GM23248 (cell line): ENCODE results near the gene TMEM131. TPM values are rescaled to one million over a fixed set of nuclear protein-coding genes. Genes with fewer than 3 reads are reported as not detected.
"Not testable (repeated sequence)": the region's sequence is repeated elsewhere in the genome, so short reads cannot be mapped to it uniquely, and the experiment has no call there.

Source experiments
- DNase-seq: peaks from one replicate; pipeline ENCODE4 v3.0.0-alpha.2; 2015
- H2AFZ ChIP-seq: fragments of 200-600 bp; sonication (generic); 2 replicates; pipeline ENCODE4 v1.6.1; 2016; ENCODE audit warnings: antibody characterized with exemption
- H3F3A ChIP-seq: fragments of 200-600 bp; sonication (generic); 2 replicates; pipeline ENCODE4 v1.6.1; 2016; ENCODE audit warnings: mild to moderate bottlenecking, antibody characterized with exemption, mixed run types; ENCODE audit not compliant: insufficient read depth
- H3K27ac ChIP-seq: fragments of 200-600 bp; sonication (generic); 2 replicates; pipeline ENCODE4 v1.5.1; 2016; ENCODE audit warnings: mild to moderate bottlenecking
- H3K27me3 ChIP-seq: fragments of 200-600 bp; sonication (generic); replicated peaks from 2 replicates; pipeline ENCODE4 v1.6.1; 2016; ENCODE audit warnings: mild to moderate bottlenecking; ENCODE audit not compliant: insufficient read depth
- H3K36me3 ChIP-seq: fragments of 200-600 bp; sonication (generic); 2 replicates; pipeline ENCODE4 v1.6.1; 2016; ENCODE audit warnings: low read depth, mild to moderate bottlenecking
- H3K4me1 ChIP-seq: fragments of 200-600 bp; sonication (generic); 2 replicates; pipeline ENCODE4 v1.6.1; 2016; ENCODE audit warnings: mild to moderate bottlenecking; ENCODE audit not compliant: insufficient read depth
- H3K4me2 ChIP-seq: fragments of 200-600 bp; sonication (generic); one replicate; pipeline ENCODE4 v1.6.1; 2016; ENCODE audit warnings: mild to moderate bottlenecking; ENCODE audit not compliant: unreplicated experiment
- H3K4me3 ChIP-seq: fragments of 200-600 bp; sonication (generic); 2 replicates; pipeline ENCODE4 v1.5.1; 2016; ENCODE audit warnings: mild to moderate bottlenecking
- H3K79me2 ChIP-seq: fragments of 200-600 bp; sonication (generic); 2 replicates; pipeline ENCODE4 v1.6.1; 2016; ENCODE audit warnings: mild to moderate bottlenecking; ENCODE audit not compliant: insufficient read depth
- H3K9ac ChIP-seq: fragments of 200-600 bp; sonication (generic); 2 replicates; pipeline ENCODE4 v1.6.1; 2016; ENCODE audit warnings: mild to moderate bottlenecking
- H3K9me2 ChIP-seq: fragments of 200-600 bp; sonication (generic); 2 replicates; pipeline ENCODE4 v1.6.1; 2016; ENCODE audit warnings: mixed run types, mild to moderate bottlenecking, moderate library complexity; ENCODE audit not compliant: insufficient read depth
- H3K9me3 ChIP-seq: fragments of 200-600 bp; sonication (generic); one replicate; pipeline ENCODE4 v1.6.1; 2017; ENCODE audit warnings: low read depth
- H4K20me1 ChIP-seq: fragments of 200-600 bp; sonication (generic); 2 replicates; pipeline ENCODE4 v1.6.0; 2016; ENCODE audit not compliant: insufficient read depth
- EZH2 ChIP-seq: fragments of 200-600 bp; sonication (generic); IDR thresholded peaks from 2 replicates; pipeline ENCODE4 v1.6.1; 2018; ENCODE audit warnings: antibody characterized with exemption, mild to moderate bottlenecking; ENCODE audit not compliant: insufficient read depth, poor library complexity, severe bottlenecking
- EZH2phosphoT487 ChIP-seq: fragments of 200-600 bp; sonication (generic); IDR thresholded peaks from 2 replicates; pipeline ENCODE4 v1.6.1; 2018; ENCODE audit warnings: antibody characterized with exemption, moderate library complexity, mild to moderate bottlenecking, low read depth; ENCODE audit not compliant: insufficient read depth
- WGBS, 2 experiments: methylation state at CpG; one replicate each; pipeline ENCODE4 v1.1.6; 2015 to 2017; ENCODE audit warnings: low lambda C conversion rate in 2 of 2, low coverage in 1 of 2; ENCODE audit errors: missing lambda C conversion rate in 2 of 2; 5-methylcytosine and 5-hydroxymethylcytosine counted together
- in situ Hi-C: fragments of 300-500 bp; cut with MboI; formaldehyde crosslinking; loops from 2 replicates; pipeline ENCODE4 v1.15.0; 2020
- polyA plus RNA-seq: library from polyadenylated mRNA; unstranded; fragments of >200 nt; fragmentation: Nextera tagmentation; extraction: Ambion mirVana; gene quantifications from 2 replicates; pipeline ENCODE4 v1.2.1, GENCODE V29; 2016
- total RNA-seq: library from RNA; depleted of rRNA; stranded (reverse); fragments of >200 nt; shearing (Covaris generic); gene quantifications from 2 replicates; pipeline ENCODE4 v1.2.3, GENCODE V29; 2014

Gene TMEM131
- total and polyA plus RNA-seq, 2 experiments from 2014 or later: 15.7 to 16.4 TPM

DNA sequence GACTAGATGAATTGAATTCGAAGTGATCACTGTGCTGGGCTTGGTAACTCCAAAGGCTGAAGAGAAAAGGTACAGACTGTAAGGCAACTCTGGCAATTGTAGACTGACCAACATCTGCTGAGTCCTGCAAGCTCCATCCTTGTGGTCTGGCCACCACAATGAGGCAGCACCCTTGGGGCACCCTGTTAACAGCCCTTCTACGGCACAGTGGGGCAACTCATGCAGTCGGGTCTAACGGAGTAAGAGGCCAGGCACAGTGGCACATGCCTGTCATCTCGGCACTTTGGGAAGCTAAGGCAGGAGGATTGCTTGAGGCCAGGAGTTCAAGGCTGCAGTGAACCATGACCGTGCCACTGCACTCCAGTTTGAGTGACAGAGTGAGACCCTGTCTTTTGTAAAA is 155.6 kb downstream of the TMEM131 start:
- in situ Hi-C loops: no loop called here
- H2AFZ ChIP-seq: no peak overlapping the region
- H3F3A ChIP-seq: no peaks in the 10 kb centered on the region
- H3K79me2 ChIP-seq: peaks cover 21% of the 10 kb centered on the region
- H3K9me3 ChIP-seq: no peaks in the 10 kb centered on the region
- WGBS, 2 experiments: 95 to 100% methylated on average over 6 of the region's 6 CpGs
- no peaks in the 10 kb centered on the region for H3K27me3 ChIP-seq
- H3K27ac ChIP-seq: no peak overlapping the region
- DNase-seq: no peak
- no peak overlapping the region for H3K4me3 ChIP-seq
- H3K4me2 ChIP-seq: no peak overlapping the region
- no peak for TF ChIP-seq EZH2phosphoT487
- TF ChIP-seq EZH2: no peak
- H3K4me1 ChIP-seq: no peaks in the 10 kb centered on the region
- no peak overlapping the region for H3K9ac ChIP-seq
- H4K20me1 ChIP-seq: 0 out of 2 replicates have a peak, but pooled peaks cover 4% of the 10 kb centered on the region
- no peaks in the 10 kb centered on the region for H3K9me2 ChIP-seq
- 0 out of 2 replicates have a peak, but pooled peaks cover 10% of the 10 kb centered on the region for H3K36me3 ChIP-seq

GRCh38 chr2:97834610-97835009 is 161.1 kb downstream of the TMEM131 start:
- H3K4me1 ChIP-seq: no peaks in the 10 kb centered on the region
- DNase-seq: no peak
- no peak overlapping the region for H2AFZ ChIP-seq
- TF ChIP-seq EZH2 (no peak), EZH2phosphoT487 (no peak)
- H3K36me3 ChIP-seq: peaks cover 19% of the 10 kb centered on the region
- no peaks in the 10 kb centered on the region for H4K20me1 ChIP-seq
- 41 to 67% methylated on average over 1 of the region's 1 CpG for WGBS, 2 experiments
- H3K9ac ChIP-seq: no peak overlapping the region
- in situ Hi-C loops: no loop called here
- no peak overlapping the region for H3K4me2 ChIP-seq
- no peaks in the 10 kb centered on the region for H3K79me2 ChIP-seq
- no peaks in the 10 kb centered on the region for H3K27me3 ChIP-seq
- no peaks in the 10 kb centered on the region for H3K9me2 ChIP-seq
- no peaks in the 10 kb centered on the region for H3F3A ChIP-seq
- no peak overlapping the region for H3K27ac ChIP-seq
- H3K9me3 ChIP-seq: no peaks in the 10 kb centered on the region
- no peak overlapping the region for H3K4me3 ChIP-seq

DNA sequence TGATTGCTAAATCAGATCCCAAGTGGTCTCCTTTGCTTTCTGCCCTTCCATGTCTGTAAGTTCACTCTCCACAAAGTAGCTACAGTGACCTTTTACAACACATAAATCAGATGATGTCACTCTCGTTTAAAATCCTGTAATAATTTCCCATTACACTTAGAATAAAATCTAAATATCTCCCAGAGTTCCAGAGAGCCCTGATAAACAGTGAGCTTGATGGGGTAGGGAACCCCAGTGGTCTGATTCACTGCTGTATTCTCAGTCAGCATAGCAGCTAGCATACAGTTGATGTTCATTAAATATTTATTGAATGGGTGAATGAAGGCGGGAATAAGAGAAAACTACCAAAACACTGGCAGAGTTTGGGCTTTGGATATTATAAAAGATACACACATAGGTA is 164.6 kb downstream of the TMEM131 start:
- TF ChIP-seq EZH2phosphoT487: no peak
- TF ChIP-seq EZH2: no peak
- 90 to 97% methylated on average over 2 of the region's 2 CpGs for WGBS, 2 experiments
- H3K27ac ChIP-seq: no peak overlapping the region

DNA sequence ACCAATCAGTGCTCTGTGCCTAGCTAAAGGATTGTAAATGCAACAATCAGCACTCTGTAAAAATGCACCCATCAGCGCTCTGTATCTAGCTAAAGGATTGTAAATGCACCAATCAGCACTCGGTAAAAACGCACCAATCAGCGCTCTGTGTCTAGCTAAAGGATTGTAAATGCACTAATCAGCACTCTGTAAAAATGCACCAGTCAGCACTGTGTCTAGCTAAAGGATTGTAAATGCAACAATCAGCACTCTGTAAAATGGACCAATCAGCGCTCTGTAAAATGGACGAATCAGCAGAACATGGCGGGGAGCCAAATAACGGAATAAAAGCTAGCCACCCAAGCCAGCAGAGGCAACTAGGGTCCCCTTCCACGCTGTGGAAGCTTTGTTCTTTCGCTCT is 166.5 kb downstream of the TMEM131 start:
- H3K9ac ChIP-seq, H3K36me3 ChIP-seq, in situ Hi-C loops, H3K4me2 ChIP-seq, H3K27ac ChIP-seq, DNase-seq, H3K79me2 ChIP-seq, H3K27me3 ChIP-seq, H4K20me1 ChIP-seq, H3K9me3 ChIP-seq, H3F3A ChIP-seq, H3K9me2 ChIP-seq, H3K4me3 ChIP-seq, H3K4me1 ChIP-seq, H2AFZ ChIP-seq: not testable (repeated sequence)
- 97 to 98% methylated on average over 10 of the region's 10 CpGs for WGBS, 2 experiments

More for the DNA sequence above, 164.6 kb downstream of the TMEM131 start:
- in situ Hi-C loops: no loop called here
- no peak overlapping the region for H3K9ac ChIP-seq
- no peaks in the 10 kb centered on the region for H4K20me1 ChIP-seq
- no peak overlapping the region for H3K4me2 ChIP-seq
- H3K9me2 ChIP-seq: no peaks in the 10 kb centered on the region
- DNase-seq: no peak
- H3K4me3 ChIP-seq: no peak overlapping the region
- peaks cover 15% of the 10 kb centered on the region for H3K36me3 ChIP-seq
- no peaks in the 10 kb centered on the region for H3K4me1 ChIP-seq
- no peaks in the 10 kb centered on the region for H3F3A ChIP-seq
- H3K79me2 ChIP-seq: no peaks in the 10 kb centered on the region
- no peaks in the 10 kb centered on the region for H3K27me3 ChIP-seq
- H3K9me3 ChIP-seq: no peaks in the 10 kb centered on the region
- H2AFZ ChIP-seq: no peak overlapping the region

GRCh38 chr2:97827013-97827412 is 168.7 kb downstream of the TMEM131 start:
- H3K79me2 ChIP-seq, H2AFZ ChIP-seq, DNase-seq, H3K27ac ChIP-seq, H3K4me3 ChIP-seq, H3K4me2 ChIP-seq, H3K9me2 ChIP-seq, H3K4me1 ChIP-seq, H3F3A ChIP-seq, H4K20me1 ChIP-seq, H3K36me3 ChIP-seq, H3K27me3 ChIP-seq, H3K9ac ChIP-seq, in situ Hi-C loops, H3K9me3 ChIP-seq: not testable (repeated sequence)
- 97 to 98% methylated on average over 19 of the region's 19 CpGs for WGBS, 2 experiments

GRCh38 chr2:97826266-97826847 is 169.4 kb downstream of the TMEM131 start:
- 98 to 100% methylated on average over 3 of the region's 3 CpGs for WGBS, 2 experiments
- H3K27me3 ChIP-seq, H3K27ac ChIP-seq, H3K9ac ChIP-seq, H3F3A ChIP-seq, in situ Hi-C loops, H3K9me2 ChIP-seq, H3K4me2 ChIP-seq, H3K36me3 ChIP-seq, H3K4me3 ChIP-seq, H3K4me1 ChIP-seq, H2AFZ ChIP-seq, H3K79me2 ChIP-seq, H4K20me1 ChIP-seq, H3K9me3 ChIP-seq, DNase-seq: not testable (repeated sequence)

GRCh38 chr2:97824011-97824410 is 171.7 kb downstream of the TMEM131 start:
- H3K4me2 ChIP-seq, H3K79me2 ChIP-seq, H3K4me1 ChIP-seq, H4K20me1 ChIP-seq, H3K9me2 ChIP-seq, H3K27me3 ChIP-seq, H3F3A ChIP-seq, in situ Hi-C loops, DNase-seq, H3K9me3 ChIP-seq, H3K4me3 ChIP-seq, H3K9ac ChIP-seq, H3K27ac ChIP-seq, H2AFZ ChIP-seq, H3K36me3 ChIP-seq: not testable (repeated sequence)
- 93 to 95% methylated on average over 2 of the region's 2 CpGs for whole genome bisulfite sequencing, 2 experiments
